Breast epithelium (tissue), 3 donors: ENCODE data around the gene NWD2.

ENCODE experiments used
- POLR2A ChIP-seq: fragments of 450-650 bp; IDR thresholded peaks from one replicate; pipeline ENCODE4 v1.6.1; 2016; ENCODE audit warnings: antibody characterized with exemption, mild to moderate bottlenecking, moderate library complexity
- TF ChIP-seq, protein P1 (sequence below), 3 donors: fragments of 450-650 bp; IDR thresholded peaks; one replicate each; pipeline ENCODE4 v1.5.1; 2016 to 2017; ENCODE audit warnings: antibody characterized with exemption in 3 of 3, mild to moderate bottlenecking in 3 of 3, moderate library complexity in 3 of 3

DNA sequence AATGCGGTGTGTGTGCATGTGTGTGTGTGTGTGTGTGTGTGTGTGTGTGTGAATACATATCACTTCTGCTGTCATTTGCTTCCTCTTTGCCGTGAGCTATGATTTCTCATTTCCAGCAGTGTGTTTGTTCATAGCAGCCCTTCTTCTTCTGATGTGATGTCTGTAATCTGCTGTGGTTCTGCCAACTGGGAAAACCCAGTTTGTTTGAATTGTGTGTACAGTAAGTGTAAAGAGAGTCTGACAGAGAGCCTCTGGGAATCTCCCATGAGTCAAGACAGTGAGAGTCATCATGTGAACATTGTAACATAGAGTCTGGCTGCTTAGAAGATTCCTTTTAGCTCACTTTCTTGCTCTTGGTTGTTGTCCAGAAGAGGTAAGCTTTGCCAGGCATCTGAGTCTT, 8.4 kb upstream of the NWD2 start:
- TF ChIP-seq, protein P1, sequence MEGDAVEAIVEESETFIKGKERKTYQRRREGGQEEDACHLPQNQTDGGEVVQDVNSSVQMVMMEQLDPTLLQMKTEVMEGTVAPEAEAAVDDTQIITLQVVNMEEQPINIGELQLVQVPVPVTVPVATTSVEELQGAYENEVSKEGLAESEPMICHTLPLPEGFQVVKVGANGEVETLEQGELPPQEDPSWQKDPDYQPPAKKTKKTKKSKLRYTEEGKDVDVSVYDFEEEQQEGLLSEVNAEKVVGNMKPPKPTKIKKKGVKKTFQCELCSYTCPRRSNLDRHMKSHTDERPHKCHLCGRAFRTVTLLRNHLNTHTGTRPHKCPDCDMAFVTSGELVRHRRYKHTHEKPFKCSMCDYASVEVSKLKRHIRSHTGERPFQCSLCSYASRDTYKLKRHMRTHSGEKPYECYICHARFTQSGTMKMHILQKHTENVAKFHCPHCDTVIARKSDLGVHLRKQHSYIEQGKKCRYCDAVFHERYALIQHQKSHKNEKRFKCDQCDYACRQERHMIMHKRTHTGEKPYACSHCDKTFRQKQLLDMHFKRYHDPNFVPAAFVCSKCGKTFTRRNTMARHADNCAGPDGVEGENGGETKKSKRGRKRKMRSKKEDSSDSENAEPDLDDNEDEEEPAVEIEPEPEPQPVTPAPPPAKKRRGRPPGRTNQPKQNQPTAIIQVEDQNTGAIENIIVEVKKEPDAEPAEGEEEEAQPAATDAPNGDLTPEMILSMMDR (IDR thresholded peaks at IDR 0.05): no peak
- TF ChIP-seq POLR2A: no peak
